WTC11 (cell line): ENCODE measurements around the gene TMEM259. TPM values are rescaled to one million over a fixed set of nuclear protein-coding genes. Genes with fewer than 3 reads are reported as not detected.
A peak's percentile ranks its signal among the peaks of the same experiment; 100 is the strongest.

ENCODE experiments used
- ELF4 ChIP-seq: sonication (generic); formaldehyde crosslinking; IDR thresholded peaks from 2 replicates; pipeline ENCODE4 v1.8.1; 2022; ENCODE audit warnings: low read depth, mild to moderate bottlenecking, moderate library complexity, missing genetic modification reagents
- ESRRA ChIP-seq: sonication (generic); formaldehyde crosslinking; IDR thresholded peaks from 2 replicates; pipeline ENCODE4 v1.8.1; 2022; ENCODE audit warnings: mild to moderate bottlenecking, missing genetic modification reagents, borderline replicate concordance
- ETV6 ChIP-seq: sonication (generic); formaldehyde crosslinking; IDR thresholded peaks from 2 replicates; pipeline ENCODE4 v1.8.1; 2022; ENCODE audit warnings: mild to moderate bottlenecking, missing genetic modification reagents
- FOXJ3 ChIP-seq: sonication (generic); formaldehyde crosslinking; IDR thresholded peaks from 2 replicates; pipeline ENCODE4 v1.9.0; 2021; ENCODE audit warnings: missing genetic modification reagents, mild to moderate bottlenecking, borderline replicate concordance
- FOXP1 ChIP-seq: sonication (generic); formaldehyde crosslinking; IDR thresholded peaks from 2 replicates; pipeline ENCODE4 v1.8.0; 2022; ENCODE audit warnings: missing genetic modification reagents, mild to moderate bottlenecking, moderate library complexity, borderline replicate concordance
- KAT7 ChIP-seq: sonication (generic); formaldehyde crosslinking; IDR thresholded peaks from 2 replicates; pipeline ENCODE4 v1.8.1; 2023; ENCODE audit warnings: missing genetic modification reagents, mild to moderate bottlenecking, borderline replicate concordance
- OVOL2 ChIP-seq: fragments of 250-450 bp; sonication (Bioruptor Pico); IDR thresholded peaks from 2 replicates; pipeline ENCODE4 v1.9.0; 2021; ENCODE audit warnings: mild to moderate bottlenecking, borderline replicate concordance
- SOX15 ChIP-seq: fragments of 250-450 bp; sonication (Bioruptor Pico); IDR thresholded peaks from 2 replicates; pipeline ENCODE4 v1.9.0; 2021; ENCODE audit warnings: mild to moderate bottlenecking
- ZNF263 ChIP-seq: sonication (generic); formaldehyde crosslinking; IDR thresholded peaks from 2 replicates; pipeline ENCODE4 v1.8.1; 2022; ENCODE audit warnings: low read depth, mild to moderate bottlenecking, moderate library complexity, missing genetic modification reagents
- total RNA-seq: library from RNA; stranded (reverse); gene quantifications from 3 replicates; pipeline ENCODE4 v1.2.3, GENCODE V29; 2021
- TF ChIP-seq, protein P1 (sequence below): sonication (generic); formaldehyde crosslinking; IDR thresholded peaks from 2 replicates; pipeline ENCODE4 v1.8.1; 2022; ENCODE audit warnings: low read depth, mild to moderate bottlenecking, moderate library complexity, missing genetic modification reagents, borderline replicate concordance
- TF ChIP-seq, protein P2 (sequence below): sonication (generic); formaldehyde crosslinking; IDR thresholded peaks from 2 replicates; pipeline ENCODE4 v1.8.0; 2023; ENCODE audit warnings: missing genetic modification reagents, mild to moderate bottlenecking, borderline replicate concordance
- TF ChIP-seq, protein P3 (sequence below): sonication (generic); formaldehyde crosslinking; IDR thresholded peaks from 2 replicates; pipeline ENCODE4 v1.8.1; 2022; ENCODE audit warnings: mild to moderate bottlenecking, missing genetic modification reagents, moderate library complexity, borderline replicate concordance
- TF ChIP-seq, protein P4 (sequence below): sonication (generic); formaldehyde crosslinking; IDR thresholded peaks from 2 replicates; pipeline ENCODE4 v1.8.1; 2022; ENCODE audit warnings: low read depth, missing genetic modification reagents, borderline replicate concordance
- TF ChIP-seq, protein P5 (sequence below): sonication (generic); formaldehyde crosslinking; conservative IDR thresholded peaks from 2 replicates; pipeline ENCODE4 v1.8.1; 2022; ENCODE audit warnings: mild to moderate bottlenecking, missing genetic modification reagents
- TF ChIP-seq, protein P6 (sequence below): sonication (generic); formaldehyde crosslinking; IDR thresholded peaks from 2 replicates; pipeline ENCODE4 v1.8.0; 2022; ENCODE audit warnings: mild to moderate bottlenecking, missing genetic modification reagents
- TF ChIP-seq, protein P7 (sequence below): sonication (generic); formaldehyde crosslinking; IDR thresholded peaks from 2 replicates; pipeline ENCODE4 v1.8.0; 2023; ENCODE audit warnings: mild to moderate bottlenecking, missing genetic modification reagents

Gene TMEM259
- total RNA-seq, 1 experiment from 2014 or later = 202 TPM

DNA sequence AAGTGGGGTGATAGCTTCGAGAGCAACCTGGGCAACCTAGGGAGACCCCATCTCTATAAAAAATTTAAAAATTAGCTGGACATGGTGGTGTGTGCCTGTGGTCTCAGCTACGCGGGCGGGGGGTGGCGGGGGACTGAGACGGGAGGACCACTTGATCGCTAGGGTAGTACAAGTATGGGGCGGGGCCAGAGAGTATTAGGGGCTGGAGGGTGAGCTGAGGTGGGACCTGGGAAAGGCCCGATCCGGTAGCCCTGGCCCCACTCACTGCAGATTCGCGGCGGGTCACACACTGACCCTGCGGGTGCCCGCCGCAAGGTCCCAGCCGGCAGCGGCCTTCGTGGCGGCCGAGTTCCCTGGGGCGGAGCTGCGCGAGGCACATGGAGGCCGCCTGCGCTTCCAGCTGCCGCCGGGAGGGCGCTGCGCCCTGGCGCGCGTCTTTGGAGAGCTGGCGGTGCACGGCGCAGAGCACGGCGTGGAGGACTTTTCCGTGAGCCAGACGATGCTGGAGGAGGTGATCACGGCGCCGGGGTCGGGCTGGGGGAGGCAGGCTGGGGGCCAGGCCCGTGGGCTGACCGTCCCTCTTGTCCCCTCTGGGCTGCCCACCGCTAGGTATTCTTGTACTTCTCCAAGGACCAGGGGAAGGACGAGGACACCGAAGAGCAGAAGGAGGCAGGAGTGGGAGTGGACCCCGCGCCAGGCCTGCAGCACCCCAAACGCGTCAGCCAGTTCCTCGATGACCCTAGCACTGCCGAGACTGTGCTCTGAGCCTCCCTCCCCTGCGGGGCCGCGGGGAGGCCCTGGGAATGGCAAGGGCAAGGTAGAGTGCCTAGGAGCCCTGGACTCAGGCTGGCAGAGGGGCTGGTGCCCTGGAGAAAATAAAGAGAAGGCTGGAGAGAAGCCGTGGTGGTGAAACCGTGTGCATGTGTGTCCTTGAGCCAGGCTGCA, 44.0 kb upstream of the TMEM259 start (continued):
- TF ChIP-seq KAT7 (CRISPR knock-in tag) (0 out of 2 replicates have a peak, but pooled peaks have one; percentile 74), ESRRA (CRISPR knock-in tag) (peak; percentile 72; the same call in 1 of the 2 replicates), OVOL2 (CRISPR knock-in tag) (no peak), SOX15 (CRISPR knock-in tag) (no peak), ELF4 (CRISPR knock-in tag) (no peak), FOXP1 (CRISPR knock-in tag) (peak; percentile 88; the same call in 1 of the 2 replicates), ETV6 (CRISPR knock-in tag) (peak; percentile 75; the same call in 1 of the 2 replicates), FOXJ3 (CRISPR knock-in tag) (no peak), ZNF263 (peak; percentile 63)
- TF ChIP-seq, protein P1, sequence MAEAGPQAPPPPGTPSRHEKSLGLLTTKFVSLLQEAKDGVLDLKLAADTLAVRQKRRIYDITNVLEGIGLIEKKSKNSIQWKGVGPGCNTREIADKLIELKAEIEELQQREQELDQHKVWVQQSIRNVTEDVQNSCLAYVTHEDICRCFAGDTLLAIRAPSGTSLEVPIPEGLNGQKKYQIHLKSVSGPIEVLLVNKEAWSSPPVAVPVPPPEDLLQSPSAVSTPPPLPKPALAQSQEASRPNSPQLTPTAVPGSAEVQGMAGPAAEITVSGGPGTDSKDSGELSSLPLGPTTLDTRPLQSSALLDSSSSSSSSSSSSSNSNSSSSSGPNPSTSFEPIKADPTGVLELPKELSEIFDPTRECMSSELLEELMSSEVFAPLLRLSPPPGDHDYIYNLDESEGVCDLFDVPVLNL = no peak
- TF ChIP-seq, protein P2, sequence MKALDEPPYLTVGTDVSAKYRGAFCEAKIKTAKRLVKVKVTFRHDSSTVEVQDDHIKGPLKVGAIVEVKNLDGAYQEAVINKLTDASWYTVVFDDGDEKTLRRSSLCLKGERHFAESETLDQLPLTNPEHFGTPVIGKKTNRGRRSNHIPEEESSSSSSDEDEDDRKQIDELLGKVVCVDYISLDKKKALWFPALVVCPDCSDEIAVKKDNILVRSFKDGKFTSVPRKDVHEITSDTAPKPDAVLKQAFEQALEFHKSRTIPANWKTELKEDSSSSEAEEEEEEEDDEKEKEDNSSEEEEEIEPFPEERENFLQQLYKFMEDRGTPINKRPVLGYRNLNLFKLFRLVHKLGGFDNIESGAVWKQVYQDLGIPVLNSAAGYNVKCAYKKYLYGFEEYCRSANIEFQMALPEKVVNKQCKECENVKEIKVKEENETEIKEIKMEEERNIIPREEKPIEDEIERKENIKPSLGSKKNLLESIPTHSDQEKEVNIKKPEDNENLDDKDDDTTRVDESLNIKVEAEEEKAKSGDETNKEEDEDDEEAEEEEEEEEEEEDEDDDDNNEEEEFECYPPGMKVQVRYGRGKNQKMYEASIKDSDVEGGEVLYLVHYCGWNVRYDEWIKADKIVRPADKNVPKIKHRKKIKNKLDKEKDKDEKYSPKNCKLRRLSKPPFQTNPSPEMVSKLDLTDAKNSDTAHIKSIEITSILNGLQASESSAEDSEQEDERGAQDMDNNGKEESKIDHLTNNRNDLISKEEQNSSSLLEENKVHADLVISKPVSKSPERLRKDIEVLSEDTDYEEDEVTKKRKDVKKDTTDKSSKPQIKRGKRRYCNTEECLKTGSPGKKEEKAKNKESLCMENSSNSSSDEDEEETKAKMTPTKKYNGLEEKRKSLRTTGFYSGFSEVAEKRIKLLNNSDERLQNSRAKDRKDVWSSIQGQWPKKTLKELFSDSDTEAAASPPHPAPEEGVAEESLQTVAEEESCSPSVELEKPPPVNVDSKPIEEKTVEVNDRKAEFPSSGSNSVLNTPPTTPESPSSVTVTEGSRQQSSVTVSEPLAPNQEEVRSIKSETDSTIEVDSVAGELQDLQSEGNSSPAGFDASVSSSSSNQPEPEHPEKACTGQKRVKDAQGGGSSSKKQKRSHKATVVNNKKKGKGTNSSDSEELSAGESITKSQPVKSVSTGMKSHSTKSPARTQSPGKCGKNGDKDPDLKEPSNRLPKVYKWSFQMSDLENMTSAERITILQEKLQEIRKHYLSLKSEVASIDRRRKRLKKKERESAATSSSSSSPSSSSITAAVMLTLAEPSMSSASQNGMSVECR (CRISPR knock-in tag) = peak; percentile 84; the same call in 1 of the 2 replicates
- TF ChIP-seq, protein P3, sequence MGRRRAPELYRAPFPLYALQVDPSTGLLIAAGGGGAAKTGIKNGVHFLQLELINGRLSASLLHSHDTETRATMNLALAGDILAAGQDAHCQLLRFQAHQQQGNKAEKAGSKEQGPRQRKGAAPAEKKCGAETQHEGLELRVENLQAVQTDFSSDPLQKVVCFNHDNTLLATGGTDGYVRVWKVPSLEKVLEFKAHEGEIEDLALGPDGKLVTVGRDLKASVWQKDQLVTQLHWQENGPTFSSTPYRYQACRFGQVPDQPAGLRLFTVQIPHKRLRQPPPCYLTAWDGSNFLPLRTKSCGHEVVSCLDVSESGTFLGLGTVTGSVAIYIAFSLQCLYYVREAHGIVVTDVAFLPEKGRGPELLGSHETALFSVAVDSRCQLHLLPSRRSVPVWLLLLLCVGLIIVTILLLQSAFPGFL = no peak
- TF ChIP-seq, protein P4, sequence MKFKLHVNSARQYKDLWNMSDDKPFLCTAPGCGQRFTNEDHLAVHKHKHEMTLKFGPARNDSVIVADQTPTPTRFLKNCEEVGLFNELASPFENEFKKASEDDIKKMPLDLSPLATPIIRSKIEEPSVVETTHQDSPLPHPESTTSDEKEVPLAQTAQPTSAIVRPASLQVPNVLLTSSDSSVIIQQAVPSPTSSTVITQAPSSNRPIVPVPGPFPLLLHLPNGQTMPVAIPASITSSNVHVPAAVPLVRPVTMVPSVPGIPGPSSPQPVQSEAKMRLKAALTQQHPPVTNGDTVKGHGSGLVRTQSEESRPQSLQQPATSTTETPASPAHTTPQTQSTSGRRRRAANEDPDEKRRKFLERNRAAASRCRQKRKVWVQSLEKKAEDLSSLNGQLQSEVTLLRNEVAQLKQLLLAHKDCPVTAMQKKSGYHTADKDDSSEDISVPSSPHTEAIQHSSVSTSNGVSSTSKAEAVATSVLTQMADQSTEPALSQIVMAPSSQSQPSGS (CRISPR knock-in tag) = no peak
- TF ChIP-seq, protein P5, sequence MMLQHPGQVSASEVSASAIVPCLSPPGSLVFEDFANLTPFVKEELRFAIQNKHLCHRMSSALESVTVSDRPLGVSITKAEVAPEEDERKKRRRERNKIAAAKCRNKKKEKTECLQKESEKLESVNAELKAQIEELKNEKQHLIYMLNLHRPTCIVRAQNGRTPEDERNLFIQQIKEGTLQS (CRISPR knock-in tag) = no peak
- TF ChIP-seq, protein P6, sequence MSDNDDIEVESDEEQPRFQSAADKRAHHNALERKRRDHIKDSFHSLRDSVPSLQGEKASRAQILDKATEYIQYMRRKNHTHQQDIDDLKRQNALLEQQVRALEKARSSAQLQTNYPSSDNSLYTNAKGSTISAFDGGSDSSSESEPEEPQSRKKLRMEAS (CRISPR knock-in tag) = peak; percentile 98
- TF ChIP-seq, protein P7, sequence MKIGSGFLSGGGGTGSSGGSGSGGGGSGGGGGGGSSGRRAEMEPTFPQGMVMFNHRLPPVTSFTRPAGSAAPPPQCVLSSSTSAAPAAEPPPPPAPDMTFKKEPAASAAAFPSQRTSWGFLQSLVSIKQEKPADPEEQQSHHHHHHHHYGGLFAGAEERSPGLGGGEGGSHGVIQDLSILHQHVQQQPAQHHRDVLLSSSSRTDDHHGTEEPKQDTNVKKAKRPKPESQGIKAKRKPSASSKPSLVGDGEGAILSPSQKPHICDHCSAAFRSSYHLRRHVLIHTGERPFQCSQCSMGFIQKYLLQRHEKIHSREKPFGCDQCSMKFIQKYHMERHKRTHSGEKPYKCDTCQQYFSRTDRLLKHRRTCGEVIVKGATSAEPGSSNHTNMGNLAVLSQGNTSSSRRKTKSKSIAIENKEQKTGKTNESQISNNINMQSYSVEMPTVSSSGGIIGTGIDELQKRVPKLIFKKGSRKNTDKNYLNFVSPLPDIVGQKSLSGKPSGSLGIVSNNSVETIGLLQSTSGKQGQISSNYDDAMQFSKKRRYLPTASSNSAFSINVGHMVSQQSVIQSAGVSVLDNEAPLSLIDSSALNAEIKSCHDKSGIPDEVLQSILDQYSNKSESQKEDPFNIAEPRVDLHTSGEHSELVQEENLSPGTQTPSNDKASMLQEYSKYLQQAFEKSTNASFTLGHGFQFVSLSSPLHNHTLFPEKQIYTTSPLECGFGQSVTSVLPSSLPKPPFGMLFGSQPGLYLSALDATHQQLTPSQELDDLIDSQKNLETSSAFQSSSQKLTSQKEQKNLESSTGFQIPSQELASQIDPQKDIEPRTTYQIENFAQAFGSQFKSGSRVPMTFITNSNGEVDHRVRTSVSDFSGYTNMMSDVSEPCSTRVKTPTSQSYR (CRISPR knock-in tag) = peak; percentile 62; the same call in 1 of the 2 replicates
